Vagina (tissue), 2 donors: ENCODE results near the gene TMEM120A.

Experiments used
- POLR2A ChIP-seq, 2 donors: fragments of 450-650 bp; IDR thresholded peaks; one replicate each; pipeline ENCODE4 v1.6.1; 2017; ENCODE audit warnings: antibody characterized with exemption in 2 of 2, mild to moderate bottlenecking in 2 of 2, moderate library complexity in 2 of 2
- TF ChIP-seq, protein P1 (sequence below), 3 experiments: fragments of 450-650 bp in 2 of 3; fragments of 200-600 bp in 1 of 3; sonication (generic) in 1 of 3; IDR thresholded peaks; one replicate each; pipeline ENCODE4 v1.5.1; 2017 to 2019; ENCODE audit warnings: antibody characterized with exemption in 3 of 3, mild to moderate bottlenecking in 2 of 3, moderate library complexity in 2 of 3

DNA sequence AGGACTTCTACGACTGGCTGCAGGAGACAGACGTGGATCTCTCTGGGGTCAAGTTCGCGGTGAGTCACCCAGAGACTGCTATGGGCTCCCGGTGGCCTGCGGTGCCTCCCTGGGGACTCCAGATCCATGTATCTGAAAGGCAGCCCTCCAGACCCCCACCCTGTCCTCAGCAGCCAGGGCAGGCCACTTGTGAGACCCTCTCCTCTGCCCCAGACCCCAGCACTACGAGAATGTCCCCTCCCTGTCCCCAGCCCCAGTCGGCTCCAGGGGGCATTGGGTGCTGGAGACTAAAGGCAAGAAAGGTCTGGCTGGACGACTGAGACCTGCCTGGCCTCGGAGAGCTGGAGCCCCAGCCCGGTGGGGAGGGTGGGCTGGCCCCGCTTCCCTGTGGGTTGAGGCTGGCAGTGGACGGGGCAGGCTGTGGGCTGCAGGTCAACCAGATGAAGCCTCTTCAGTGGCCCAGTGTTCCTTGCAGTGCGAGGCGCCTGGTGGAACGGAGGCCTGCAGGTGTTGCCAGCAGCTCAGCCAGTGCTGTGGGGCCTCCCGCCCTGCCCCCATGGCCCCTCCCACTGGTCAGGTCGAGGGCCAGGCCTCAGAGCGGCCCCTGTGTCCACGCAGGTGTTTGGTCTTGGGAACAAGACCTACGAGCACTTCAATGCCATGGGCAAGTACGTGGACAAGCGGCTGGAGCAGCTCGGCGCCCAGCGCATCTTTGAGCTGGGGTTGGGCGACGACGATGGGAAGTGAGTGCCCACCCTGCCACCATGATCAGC is 13.8 kb downstream of the TMEM120A start:
- TF ChIP-seq, protein P1, sequence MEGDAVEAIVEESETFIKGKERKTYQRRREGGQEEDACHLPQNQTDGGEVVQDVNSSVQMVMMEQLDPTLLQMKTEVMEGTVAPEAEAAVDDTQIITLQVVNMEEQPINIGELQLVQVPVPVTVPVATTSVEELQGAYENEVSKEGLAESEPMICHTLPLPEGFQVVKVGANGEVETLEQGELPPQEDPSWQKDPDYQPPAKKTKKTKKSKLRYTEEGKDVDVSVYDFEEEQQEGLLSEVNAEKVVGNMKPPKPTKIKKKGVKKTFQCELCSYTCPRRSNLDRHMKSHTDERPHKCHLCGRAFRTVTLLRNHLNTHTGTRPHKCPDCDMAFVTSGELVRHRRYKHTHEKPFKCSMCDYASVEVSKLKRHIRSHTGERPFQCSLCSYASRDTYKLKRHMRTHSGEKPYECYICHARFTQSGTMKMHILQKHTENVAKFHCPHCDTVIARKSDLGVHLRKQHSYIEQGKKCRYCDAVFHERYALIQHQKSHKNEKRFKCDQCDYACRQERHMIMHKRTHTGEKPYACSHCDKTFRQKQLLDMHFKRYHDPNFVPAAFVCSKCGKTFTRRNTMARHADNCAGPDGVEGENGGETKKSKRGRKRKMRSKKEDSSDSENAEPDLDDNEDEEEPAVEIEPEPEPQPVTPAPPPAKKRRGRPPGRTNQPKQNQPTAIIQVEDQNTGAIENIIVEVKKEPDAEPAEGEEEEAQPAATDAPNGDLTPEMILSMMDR (IDR thresholded peaks at IDR 0.05) = no peak
- no peak for TF ChIP-seq POLR2A (IDR thresholded peaks at IDR 0.05)
